Adrenal gland (tissue), 5 donors: ENCODE results near the gene KCNIP3.

ENCODE experiments used
- POLR2A ChIP-seq, 2 donors: fragments of 450-650 bp; IDR thresholded peaks; one replicate each; pipeline ENCODE4 v1.6.1; 2017; ENCODE audit warnings: antibody characterized with exemption in 2 of 2, mild to moderate bottlenecking in 2 of 2, moderate library complexity in 1 of 2
- TF ChIP-seq, protein P1 (sequence below), 6 experiments: fragments of 450-650 bp in 4 of 6; fragments of 200-600 bp in 2 of 6; sonication (generic) in 1 of 6; IDR thresholded peaks; 1 replicate in 5 of 6; 2 replicates in 1 of 6; pipeline versions ENCODE4 v1.5.1 to v1.8.0; 2016 to 2021; ENCODE audit warnings: antibody characterized with exemption in 6 of 6, mild to moderate bottlenecking in 2 of 6, moderate library complexity in 1 of 6
- donor health status: DM: no; HTN: no; CAD: no.

DNA sequence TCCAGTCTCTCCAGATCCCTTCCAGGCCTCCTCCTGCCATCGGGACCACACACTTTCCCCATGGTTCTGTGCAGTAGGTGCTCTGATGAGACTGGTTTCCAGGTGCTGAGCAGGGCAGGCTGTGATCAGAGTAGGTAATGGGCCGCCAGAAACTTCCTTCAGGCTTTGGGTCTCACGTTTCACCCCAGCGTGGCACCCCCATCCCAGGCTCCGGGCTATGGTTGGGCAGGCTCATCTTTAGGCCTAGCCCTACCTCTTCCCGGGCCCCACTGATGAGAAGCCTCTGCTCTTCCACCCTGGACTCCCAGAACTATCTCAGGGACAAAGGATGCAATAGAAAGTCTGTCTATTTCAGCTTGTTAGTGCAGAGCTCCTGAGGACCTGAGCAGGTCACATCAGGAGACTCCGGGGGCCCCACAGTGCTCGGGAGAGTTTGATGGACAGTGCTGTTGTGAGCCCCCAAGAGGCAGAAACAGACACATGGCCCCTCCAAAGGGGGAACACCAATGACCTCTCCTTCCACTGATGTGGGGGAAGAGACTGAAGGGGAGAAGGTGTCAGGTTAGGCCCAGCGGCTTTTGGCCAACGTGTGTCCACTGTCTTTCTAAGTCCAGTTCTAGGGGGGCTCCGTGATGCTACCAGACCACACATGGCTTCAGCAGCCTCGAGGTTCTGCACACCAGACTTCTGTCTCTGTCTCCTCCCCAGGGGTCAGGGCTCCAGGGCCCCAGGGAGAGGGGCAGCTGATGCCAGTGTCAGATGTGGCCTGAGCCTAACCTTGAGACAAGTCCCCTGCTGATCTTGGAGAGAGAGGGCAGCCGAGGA is 28.7 kb upstream of the KCNIP3 start:
- TF ChIP-seq, protein P1, sequence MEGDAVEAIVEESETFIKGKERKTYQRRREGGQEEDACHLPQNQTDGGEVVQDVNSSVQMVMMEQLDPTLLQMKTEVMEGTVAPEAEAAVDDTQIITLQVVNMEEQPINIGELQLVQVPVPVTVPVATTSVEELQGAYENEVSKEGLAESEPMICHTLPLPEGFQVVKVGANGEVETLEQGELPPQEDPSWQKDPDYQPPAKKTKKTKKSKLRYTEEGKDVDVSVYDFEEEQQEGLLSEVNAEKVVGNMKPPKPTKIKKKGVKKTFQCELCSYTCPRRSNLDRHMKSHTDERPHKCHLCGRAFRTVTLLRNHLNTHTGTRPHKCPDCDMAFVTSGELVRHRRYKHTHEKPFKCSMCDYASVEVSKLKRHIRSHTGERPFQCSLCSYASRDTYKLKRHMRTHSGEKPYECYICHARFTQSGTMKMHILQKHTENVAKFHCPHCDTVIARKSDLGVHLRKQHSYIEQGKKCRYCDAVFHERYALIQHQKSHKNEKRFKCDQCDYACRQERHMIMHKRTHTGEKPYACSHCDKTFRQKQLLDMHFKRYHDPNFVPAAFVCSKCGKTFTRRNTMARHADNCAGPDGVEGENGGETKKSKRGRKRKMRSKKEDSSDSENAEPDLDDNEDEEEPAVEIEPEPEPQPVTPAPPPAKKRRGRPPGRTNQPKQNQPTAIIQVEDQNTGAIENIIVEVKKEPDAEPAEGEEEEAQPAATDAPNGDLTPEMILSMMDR (IDR thresholded peaks at IDR 0.05) = no peak
- no peak for TF ChIP-seq POLR2A (IDR thresholded peaks at IDR 0.05)
